Ovary (tissue), 9 donors: Measurements from ENCODE around the gene LPAR1. TPM values are rescaled to one million over a fixed set of nuclear protein-coding genes. Genes with fewer than 3 reads are reported as not detected.

Experiments used
- DNase-seq, 5 donors: peaks; one replicate each; pipeline ENCODE4 v3.0.0-alpha.2; 2019 to 2020
- H3K27ac ChIP-seq, 2 donors: fragments of 200-600 bp; one replicate each; pipeline versions ENCODE4 v1.5.1 to v1.8.0; 2019 to 2022
- H3K27me3 ChIP-seq: fragments of 200-600 bp; one replicate; pipeline ENCODE4 v1.8.0; 2022
- H3K36me3 ChIP-seq: fragments of 200-600 bp; sonication (generic); one replicate; pipeline ENCODE4 v1.5.1; 2019
- H3K4me1 ChIP-seq: one replicate; pipeline ENCODE4 v1.8.1; 2013; ENCODE audit warnings: mild to moderate bottlenecking, moderate library complexity; ENCODE audit not compliant: insufficient read depth
- H3K4me3 ChIP-seq: fragments of 200-600 bp; sonication (generic); one replicate; pipeline ENCODE4 v1.5.1; 2017
- H3K9me3 ChIP-seq, 2 donors: fragments of 200-600 bp in 1 of 2; sonication (generic) in 1 of 2; one replicate each; pipeline versions ENCODE4 v1.5.1 to v1.8.1; 2013 to 2019; ENCODE audit warnings: mild to moderate bottlenecking in 1 of 2, moderate library complexity in 1 of 2
- EP300 ChIP-seq: sonication (generic); formaldehyde crosslinking; IDR thresholded peaks from one replicate; pipeline ENCODE4 v1.6.1; 2017; ENCODE audit warnings: antibody characterized with exemption
- POLR2A ChIP-seq: fragments of 450-650 bp; IDR thresholded peaks from one replicate; pipeline ENCODE4 v1.6.1; 2017; ENCODE audit warnings: antibody characterized with exemption, mild to moderate bottlenecking, moderate library complexity
- WGBS, 3 donors: extraction: QIAGEN DNeasy Blood & Tissue Kit in 1 of 3; methylation state at CpG; one replicate each; pipeline versions ENCODE4 v1.1.5 to v1.1.7; 2013 to 2017; 5-methylcytosine and 5-hydroxymethylcytosine counted together
- intact Hi-C, 4 donors: fragments of 100-400 bp; cut with DNase I; formaldehyde crosslinking; loops; one replicate each; pipeline versions ENCODE4 v1.11.0 to v1.15.1; 2022 to 2023
- polyA plus RNA-seq, 2 donors: library from polyadenylated mRNA; stranded (reverse); fragments of 200-250 nt in 1 of 2; fragments of 350-450 nt in 1 of 2; fragmentation: Illumina TruSeq in 1 of 2; extraction: RNeasy Lipid Tissue Mini Kit (QIAGEN cat#74804) in 1 of 2; gene quantifications; one replicate each; pipeline ENCODE4 v1.2.3, GENCODE V29; 2013 to 2014
- total RNA-seq, 7 donors: library from RNA; depleted of rRNA in 2 of 7; stranded (reverse); fragments of >200 nt in 2 of 7; fragmentation: NEBNext Ultra II Directional in 3 of 7; extraction: Animal tissue kit (Norgen Biotek cat#: 25700) in 3 of 7; gene quantifications; one replicate each; pipeline versions ENCODE4 v1.1.0 to v1.2.4, GENCODE V29; 2016 to 2023
- TF ChIP-seq, protein P1 (sequence below), 3 donors: fragments of 450-650 bp in 2 of 3; fragments of 200-600 bp in 1 of 3; IDR thresholded peaks; one replicate each; pipeline versions ENCODE4 v1.5.1 to v1.8.0; 2016 to 2022; ENCODE audit warnings: antibody characterized with exemption in 3 of 3, mild to moderate bottlenecking in 1 of 3
- donor health status: DM: no; HTN: no; CAD: no; lungs with moderate emphysema.
- donor health status: DM: no; HTN: no; CAD: no.
- donor health status: Bipolar disorder and iron deficiency.
- donor health status: DM: yes; HTN: yes; CAD: no.
- donor health status: DM: no; HTN: no; CAD: no.
- donor health status: DM: yes; HTN: yes; CAD: no.

The LPAR1 gene
- total and polyA plus RNA-seq, 9 donors = 11.1 to 29.2 (median 18.4) TPM

DNA sequence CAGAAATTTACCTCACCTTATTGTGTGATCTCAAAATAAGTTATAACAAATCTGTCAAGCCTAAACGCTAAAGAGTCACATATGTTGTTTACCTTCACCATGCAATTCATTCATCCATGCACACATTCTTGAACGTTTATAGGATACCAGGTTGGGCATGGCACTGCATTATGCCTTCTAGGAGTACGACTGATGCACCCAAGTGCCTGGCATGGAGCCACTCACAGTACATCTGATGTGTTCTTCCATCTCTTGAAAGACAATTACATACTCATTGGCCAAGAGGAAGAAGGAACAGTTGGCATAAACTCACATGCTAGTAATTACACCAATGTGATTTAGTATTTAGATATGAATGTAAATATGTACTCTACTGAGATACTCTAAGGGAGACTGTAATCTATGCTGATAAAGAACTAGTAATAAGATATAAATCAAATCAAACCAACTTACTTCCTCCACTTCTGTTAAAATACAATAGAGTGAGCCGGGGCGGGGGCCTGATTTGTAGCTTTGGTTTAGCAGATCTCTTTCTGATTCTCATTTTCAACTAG, 90.7 kb downstream of the LPAR1 start:
- intact Hi-C loops = no loop called here
- Histone ChIP-seq H3K4me3 (no peak overlapping the region), H3K36me3 (no peaks in the 10 kb centered on the region), H3K9me3 (no peaks in the 10 kb centered on the region), H3K27ac (no peak overlapping the region), H3K4me1 (peaks cover 4% of the 10 kb centered on the region), H3K27me3 (no peaks in the 10 kb centered on the region)
- 88 to 90% (median 89%) methylated on average over 5 of the region's 5 CpGs for WGBS, 3 donors
- DNase-seq = no peak
- TF ChIP-seq EP300 (no peak), POLR2A (no peak)
- TF ChIP-seq, protein P1, sequence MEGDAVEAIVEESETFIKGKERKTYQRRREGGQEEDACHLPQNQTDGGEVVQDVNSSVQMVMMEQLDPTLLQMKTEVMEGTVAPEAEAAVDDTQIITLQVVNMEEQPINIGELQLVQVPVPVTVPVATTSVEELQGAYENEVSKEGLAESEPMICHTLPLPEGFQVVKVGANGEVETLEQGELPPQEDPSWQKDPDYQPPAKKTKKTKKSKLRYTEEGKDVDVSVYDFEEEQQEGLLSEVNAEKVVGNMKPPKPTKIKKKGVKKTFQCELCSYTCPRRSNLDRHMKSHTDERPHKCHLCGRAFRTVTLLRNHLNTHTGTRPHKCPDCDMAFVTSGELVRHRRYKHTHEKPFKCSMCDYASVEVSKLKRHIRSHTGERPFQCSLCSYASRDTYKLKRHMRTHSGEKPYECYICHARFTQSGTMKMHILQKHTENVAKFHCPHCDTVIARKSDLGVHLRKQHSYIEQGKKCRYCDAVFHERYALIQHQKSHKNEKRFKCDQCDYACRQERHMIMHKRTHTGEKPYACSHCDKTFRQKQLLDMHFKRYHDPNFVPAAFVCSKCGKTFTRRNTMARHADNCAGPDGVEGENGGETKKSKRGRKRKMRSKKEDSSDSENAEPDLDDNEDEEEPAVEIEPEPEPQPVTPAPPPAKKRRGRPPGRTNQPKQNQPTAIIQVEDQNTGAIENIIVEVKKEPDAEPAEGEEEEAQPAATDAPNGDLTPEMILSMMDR (IDR thresholded peaks at IDR 0.05) = no peak

DNA sequence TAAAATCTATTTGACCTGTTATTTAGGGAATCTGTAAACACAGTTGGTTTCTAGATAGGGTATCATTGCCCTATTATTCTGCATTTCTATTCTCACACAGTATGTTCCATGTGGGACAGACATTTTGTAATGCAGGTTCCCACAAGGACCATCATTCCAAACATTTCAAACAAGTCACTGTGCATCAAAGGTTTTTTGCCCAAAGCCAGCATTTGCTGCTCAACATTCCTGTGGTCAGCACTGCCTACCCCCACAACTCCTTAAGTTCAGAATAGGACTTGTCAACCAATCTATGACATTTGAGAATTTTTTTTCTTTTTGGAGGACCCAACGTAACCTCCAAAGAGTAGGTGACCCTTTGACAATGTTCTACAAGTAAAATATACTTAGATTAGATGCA, 95.7 kb downstream of the LPAR1 start:
- no peaks in the 10 kb centered on the region for H3K27me3 ChIP-seq
- no peaks in the 10 kb centered on the region for H3K4me1 ChIP-seq
- 78 to 95% (median 90%) methylated on average over 1 of the region's 1 CpG for WGBS, 3 donors
- no peak for DNase-seq
- intact Hi-C loops = no loop called here
- no peaks in the 10 kb centered on the region for H3K36me3 ChIP-seq
- TF ChIP-seq EP300 (no peak), POLR2A (no peak)
- TF ChIP-seq, protein P1 (IDR thresholded peaks at IDR 0.05) = no peak
- H3K27ac ChIP-seq = no peak overlapping the region
- H3K9me3 ChIP-seq = no peaks in the 10 kb centered on the region
- H3K4me3 ChIP-seq = no peak overlapping the region

DNA sequence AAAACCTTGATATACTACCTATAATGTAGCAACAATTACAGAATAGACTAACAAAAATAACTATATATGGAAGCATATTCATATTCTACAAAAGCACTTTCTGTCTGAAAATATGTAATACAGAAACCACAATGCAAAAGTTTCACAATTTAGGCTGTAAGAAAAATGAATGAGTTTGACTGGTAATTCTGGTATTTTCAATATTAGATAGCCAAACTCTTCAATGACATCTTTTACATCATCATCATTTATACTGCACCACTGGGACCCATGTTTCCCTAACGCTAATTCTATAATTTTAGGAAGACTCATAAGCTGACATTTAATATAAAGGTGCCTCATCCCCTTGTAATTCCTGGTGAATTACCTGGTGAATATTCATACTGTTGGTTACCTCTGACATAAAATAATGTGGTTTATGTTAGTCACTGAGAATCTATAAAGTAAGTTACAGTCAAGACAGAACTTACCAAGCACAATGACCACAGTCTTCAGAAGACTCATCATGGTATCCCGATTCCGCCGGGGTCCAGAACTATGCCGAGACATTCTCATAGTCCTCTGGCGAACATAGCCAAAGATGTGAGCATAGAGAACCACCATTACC, 97.2 kb downstream of the LPAR1 start:
- no peaks in the 10 kb centered on the region for H3K36me3 ChIP-seq
- no peaks in the 10 kb centered on the region for H3K27me3 ChIP-seq
- 96 to 98% (median 97%) methylated on average over 6 of the region's 6 CpGs for WGBS, 3 donors
- intact Hi-C loops = no loop called here
- no peak overlapping the region for H3K4me3 ChIP-seq
- no peaks in the 10 kb centered on the region for H3K9me3 ChIP-seq
- TF ChIP-seq, protein P1 (IDR thresholded peaks at IDR 0.05) = no peak
- TF ChIP-seq POLR2A (no peak), EP300 (no peak)
- DNase-seq = no peak
- H3K4me1 ChIP-seq = no peaks in the 10 kb centered on the region
- H3K27ac ChIP-seq = no peak overlapping the region

DNA sequence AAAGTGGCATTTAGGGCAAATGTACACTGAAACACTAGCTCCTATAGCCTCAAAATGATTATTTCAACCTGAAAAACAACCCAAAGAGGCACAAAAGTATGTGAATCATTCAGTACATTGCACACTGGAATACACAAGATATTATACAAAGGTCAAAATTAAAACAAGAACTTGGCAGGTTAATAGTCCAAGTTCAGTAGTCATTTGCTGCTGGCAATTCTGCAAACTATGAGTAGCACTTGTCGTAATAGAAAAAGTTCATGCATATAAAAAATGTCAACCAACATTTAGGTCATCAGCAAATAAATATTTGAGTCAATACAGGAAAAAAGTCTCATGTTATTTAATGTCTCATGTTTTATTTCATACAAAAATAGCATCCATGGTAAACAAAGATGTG, 98.7 kb downstream of the LPAR1 start:
- no peak overlapping the region for H3K4me3 ChIP-seq
- no peak for DNase-seq
- intact Hi-C loops = no loop called here

More for the DNA sequence above, 98.7 kb downstream of the LPAR1 start:
- Histone ChIP-seq H3K4me1 (no peaks in the 10 kb centered on the region), H3K27ac (no peak overlapping the region), H3K36me3 (no peaks in the 10 kb centered on the region), H3K9me3 (no peaks in the 10 kb centered on the region), H3K27me3 (no peaks in the 10 kb centered on the region)
- 76 to 98% (median 86%) methylated on average over 1 of the region's 1 CpG for WGBS, 3 donors
- TF ChIP-seq POLR2A (no peak), EP300 (no peak)
- TF ChIP-seq, protein P1 (IDR thresholded peaks at IDR 0.05) = no peak
